Esophagus squamous epithelium (tissue), 5 donors: ENCODE measurements around the gene FETUB. TPM values are rescaled to one million over a fixed set of nuclear protein-coding genes. Genes with fewer than 3 reads are reported as not detected.

ENCODE experiments used
- DNase-seq: peaks from one replicate; lab custom pipeline; 2025; lab: John Stamatoyannopoulos, UW
- H3K27ac ChIP-seq, 4 donors: fragments of 200-600 bp; sonication (generic); one replicate each; pipeline ENCODE4 v1.5.1; 2016 to 2019; ENCODE audit warnings: mild to moderate bottlenecking in 1 of 4
- H3K27me3 ChIP-seq, 4 donors: fragments of 200-600 bp; sonication (generic); 1 replicate in 3 of 4; 2 replicates in 1 of 4; pipeline versions ENCODE4 v1.5.1 to v1.6.0; 2017 to 2021; ENCODE audit warnings: antibody characterized with exemption in 1 of 4
- H3K36me3 ChIP-seq, 3 donors: fragments of 200-600 bp; sonication (generic); one replicate each; pipeline ENCODE4 v1.5.1; 2016 to 2019
- H3K4me1 ChIP-seq, 3 donors: fragments of 200-600 bp; sonication (generic); one replicate each; pipeline ENCODE4 v1.5.1; 2017 to 2019
- H3K4me3 ChIP-seq, 4 donors: fragments of 200-600 bp; sonication (generic); 1 replicate in 3 of 4; 2 replicates in 1 of 4; pipeline ENCODE4 v1.5.1; 2016 to 2019; ENCODE audit warnings: mild to moderate bottlenecking in 2 of 4, moderate library complexity in 1 of 4
- H3K9me3 ChIP-seq, 3 donors: fragments of 200-600 bp; sonication (generic); one replicate each; pipeline ENCODE4 v1.5.1; 2016 to 2019
- POLR2A ChIP-seq, 4 donors: fragments of 450-650 bp; IDR thresholded peaks; one replicate each; pipeline ENCODE4 v1.6.1; 2017; ENCODE audit warnings: antibody characterized with exemption in 4 of 4, mild to moderate bottlenecking in 4 of 4, moderate library complexity in 3 of 4
- WGBS, 2 donors: methylation state at CpG; one replicate each; pipeline ENCODE4 v1.1.5; 2018; 5-methylcytosine and 5-hydroxymethylcytosine counted together
- intact Hi-C: fragments of 100-400 bp; cut with DNase I; formaldehyde crosslinking; loops from one replicate; pipeline ENCODE4 v1.15.0; 2022
- total RNA-seq, 4 donors: library from RNA; depleted of rRNA; stranded (reverse); fragments of >200 nt; gene quantifications; one replicate each; pipeline ENCODE4 v1.1.0, GENCODE V29; 2016
- TF ChIP-seq, protein P1 (sequence below), 6 experiments: fragments of 450-650 bp in 4 of 6; fragments of 200-600 bp in 2 of 6; sonication (generic) in 2 of 6; IDR thresholded peaks; one replicate each; pipeline ENCODE4 v1.5.1; 2016 to 2019; ENCODE audit warnings: antibody characterized with exemption in 6 of 6, mild to moderate bottlenecking in 4 of 6, moderate library complexity in 4 of 6
- donor health status: DM: yes; HTN: yes; CAD: no.

Gene FETUB
- total RNA-seq, 4 donors from 2014 or later, result 0.26 to 23.3 (median 5.0) TPM

DNA sequence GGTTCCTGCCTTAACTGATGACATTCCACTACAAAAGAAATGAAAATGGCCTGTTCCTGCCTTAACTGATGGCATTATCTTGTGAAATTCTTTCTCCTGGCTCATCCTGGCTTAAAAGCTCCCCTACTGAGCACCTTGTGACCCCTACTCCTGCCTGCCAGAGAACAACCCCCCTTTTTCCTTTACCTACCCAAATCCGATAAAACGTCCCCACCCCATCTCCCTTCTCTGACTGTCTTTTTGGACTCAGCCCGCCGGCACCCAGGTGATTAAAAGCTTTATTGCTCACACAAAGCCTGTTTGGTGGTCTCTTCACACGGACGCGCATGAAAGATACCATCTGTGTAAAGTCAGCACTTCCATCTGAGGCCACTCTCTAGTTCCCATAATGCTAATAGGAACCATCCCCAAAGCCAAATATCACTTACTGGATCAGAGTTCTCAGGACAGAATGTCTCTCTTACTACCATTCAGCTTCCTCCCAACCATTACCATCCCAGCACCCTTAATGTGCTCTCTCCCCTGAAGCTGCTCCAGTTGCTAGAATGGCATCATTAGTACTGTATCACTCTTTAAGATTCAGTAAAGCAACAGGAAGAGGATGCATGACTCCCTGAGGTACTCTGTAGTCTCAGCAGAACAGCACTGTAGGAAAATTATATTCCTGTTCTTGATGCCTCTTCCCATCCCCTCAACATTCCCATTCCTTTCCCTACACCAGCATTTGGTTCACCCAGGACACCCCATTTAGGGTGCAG is 23.3 kb downstream of the FETUB start:
- no peak overlapping the region for H3K4me3 ChIP-seq
- H3K27me3 ChIP-seq, result peaks cover 0 to 14% (median 0%) of the 10 kb centered on the region in 4 donors
- no peaks in the 10 kb centered on the region for H3K4me1 ChIP-seq
- H3K9me3 ChIP-seq, result no peaks in the 10 kb centered on the region
- DNase-seq, result no peak
- TF ChIP-seq, protein P1, sequence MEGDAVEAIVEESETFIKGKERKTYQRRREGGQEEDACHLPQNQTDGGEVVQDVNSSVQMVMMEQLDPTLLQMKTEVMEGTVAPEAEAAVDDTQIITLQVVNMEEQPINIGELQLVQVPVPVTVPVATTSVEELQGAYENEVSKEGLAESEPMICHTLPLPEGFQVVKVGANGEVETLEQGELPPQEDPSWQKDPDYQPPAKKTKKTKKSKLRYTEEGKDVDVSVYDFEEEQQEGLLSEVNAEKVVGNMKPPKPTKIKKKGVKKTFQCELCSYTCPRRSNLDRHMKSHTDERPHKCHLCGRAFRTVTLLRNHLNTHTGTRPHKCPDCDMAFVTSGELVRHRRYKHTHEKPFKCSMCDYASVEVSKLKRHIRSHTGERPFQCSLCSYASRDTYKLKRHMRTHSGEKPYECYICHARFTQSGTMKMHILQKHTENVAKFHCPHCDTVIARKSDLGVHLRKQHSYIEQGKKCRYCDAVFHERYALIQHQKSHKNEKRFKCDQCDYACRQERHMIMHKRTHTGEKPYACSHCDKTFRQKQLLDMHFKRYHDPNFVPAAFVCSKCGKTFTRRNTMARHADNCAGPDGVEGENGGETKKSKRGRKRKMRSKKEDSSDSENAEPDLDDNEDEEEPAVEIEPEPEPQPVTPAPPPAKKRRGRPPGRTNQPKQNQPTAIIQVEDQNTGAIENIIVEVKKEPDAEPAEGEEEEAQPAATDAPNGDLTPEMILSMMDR (IDR thresholded peaks at IDR 0.05), result no peak
- no peak for TF ChIP-seq POLR2A (IDR thresholded peaks at IDR 0.05)
- intact Hi-C loops, result no loop called here
- no peaks in the 10 kb centered on the region for H3K36me3 ChIP-seq
- WGBS, 2 donors, result 48 to 71% methylated on average over 7 of the region's 7 CpGs
- no peak overlapping the region for H3K27ac ChIP-seq

DNA sequence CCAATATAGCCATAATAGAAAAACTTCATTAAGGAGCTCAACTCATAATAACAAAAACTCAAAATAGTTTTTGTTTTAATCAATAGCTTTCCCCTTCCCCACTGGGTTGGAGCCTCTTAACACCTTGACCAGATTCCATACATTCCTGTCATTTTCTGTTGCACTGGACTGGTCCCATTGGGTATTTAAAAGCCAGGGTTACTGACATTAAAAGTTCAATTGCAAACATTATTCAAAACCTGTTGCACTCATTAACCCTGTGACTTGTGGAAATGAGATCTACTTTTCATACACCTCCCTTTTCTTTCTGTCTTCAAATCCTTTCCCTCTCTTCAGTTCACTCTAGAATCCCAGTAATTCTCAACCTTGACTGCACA is 23.9 kb downstream of the FETUB start:
- DNase-seq, result no peak
- Histone ChIP-seq H3K4me1 (no peaks in the 10 kb centered on the region), H3K36me3 (no peaks in the 10 kb centered on the region), H3K27ac (no peak overlapping the region), H3K9me3 (no peaks in the 10 kb centered on the region), H3K4me3 (no peak overlapping the region), H3K27me3 (peaks cover 0 to 14% (median 0%) of the 10 kb centered on the region in 4 donors)
- intact Hi-C loops, result no loop called here
- TF ChIP-seq, protein P1 (IDR thresholded peaks at IDR 0.05), result no peak
- no peak for TF ChIP-seq POLR2A (IDR thresholded peaks at IDR 0.05)

DNA sequence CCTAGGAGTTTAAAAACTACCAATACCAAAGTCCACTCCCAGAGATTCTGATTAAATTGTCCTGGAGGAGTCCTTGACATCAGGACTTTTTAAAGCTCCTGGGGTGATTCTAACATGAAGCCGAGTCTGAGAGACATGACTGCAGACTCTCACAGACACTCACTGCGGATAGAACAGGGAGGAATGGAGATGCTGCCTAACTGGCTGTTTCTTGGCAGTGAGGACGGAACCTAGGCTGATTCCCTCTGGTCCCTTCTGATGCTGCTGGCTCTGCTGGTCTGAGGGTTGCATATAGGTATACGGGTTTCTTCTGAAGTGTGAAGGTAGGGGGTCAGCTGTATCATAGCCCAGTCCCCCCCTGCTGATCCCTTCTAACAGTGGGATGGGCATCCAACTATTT is 24.3 kb downstream of the FETUB start:
- WGBS, 2 donors, result 78 to 83% methylated on average over 3 to 4 of the region's 4 CpGs
- H3K4me3 ChIP-seq, result no peak overlapping the region
- intact Hi-C loops, result no loop called here
- DNase-seq, result no peak
- peaks cover 0 to 14% (median 0%) of the 10 kb centered on the region in 4 donors for H3K27me3 ChIP-seq
- no peaks in the 10 kb centered on the region for H3K4me1 ChIP-seq
- no peaks in the 10 kb centered on the region for H3K36me3 ChIP-seq
- no peaks in the 10 kb centered on the region for H3K9me3 ChIP-seq
- TF ChIP-seq, protein P1 (IDR thresholded peaks at IDR 0.05), result no peak
- no peak for TF ChIP-seq POLR2A (IDR thresholded peaks at IDR 0.05)
- no peak overlapping the region for H3K27ac ChIP-seq

DNA sequence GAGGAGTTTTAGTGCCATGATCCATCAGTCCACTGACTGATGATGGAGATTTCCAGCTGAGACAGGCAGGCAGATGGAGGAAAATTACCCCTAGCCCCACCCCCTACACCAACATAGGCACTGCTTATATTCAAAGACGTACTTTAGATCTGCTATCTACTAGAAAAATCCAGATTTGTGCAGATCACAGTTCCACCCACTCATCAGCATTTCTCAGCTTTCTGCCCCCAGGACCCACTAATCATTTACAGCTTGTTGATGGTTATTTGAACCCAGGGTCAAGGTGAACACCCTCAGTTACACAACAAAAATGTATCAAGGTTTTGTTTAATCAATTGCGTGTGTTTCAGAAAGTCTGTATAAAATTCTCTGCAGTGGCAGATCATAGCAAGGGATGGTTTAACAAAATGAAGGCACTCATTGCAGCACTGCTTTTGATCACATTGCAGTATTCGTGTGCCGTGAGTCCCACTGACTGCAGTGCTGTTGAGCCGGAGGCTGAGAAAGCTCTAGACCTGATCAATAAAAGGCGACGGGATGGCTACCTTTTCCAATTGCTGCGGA is 25.5 kb downstream of the FETUB start, which contains the start of gene HRG:
Gene HRG (plus strand): TSS at position 390 of the 564 bp plus-strand sequence. CDS start 18 bp downstream, at position 408.
- Histone ChIP-seq H3K4me3 (no peak within 1 kb of the TSS), H3K27me3 (peaks cover 0 to 14% (median 0%) of the 10 kb centered on the region in 4 donors), H3K27ac (no peak within 1 kb of the TSS), H3K4me1 (peaks cover 0 to 6% (median 0%) of the 10 kb centered on the region in 3 donors), H3K9me3 (no peaks in the 10 kb centered on the region), H3K36me3 (no peaks in the 10 kb centered on the region)
- TF ChIP-seq, protein P1 (IDR thresholded peaks at IDR 0.05), result no peak
- no peak for TF ChIP-seq POLR2A (IDR thresholded peaks at IDR 0.05)
- no peak for DNase-seq
- WGBS, 2 donors, result 84 to 91% methylated on average over 8 of the region's 8 CpGs
- intact Hi-C loops, result no loop called here

DNA sequence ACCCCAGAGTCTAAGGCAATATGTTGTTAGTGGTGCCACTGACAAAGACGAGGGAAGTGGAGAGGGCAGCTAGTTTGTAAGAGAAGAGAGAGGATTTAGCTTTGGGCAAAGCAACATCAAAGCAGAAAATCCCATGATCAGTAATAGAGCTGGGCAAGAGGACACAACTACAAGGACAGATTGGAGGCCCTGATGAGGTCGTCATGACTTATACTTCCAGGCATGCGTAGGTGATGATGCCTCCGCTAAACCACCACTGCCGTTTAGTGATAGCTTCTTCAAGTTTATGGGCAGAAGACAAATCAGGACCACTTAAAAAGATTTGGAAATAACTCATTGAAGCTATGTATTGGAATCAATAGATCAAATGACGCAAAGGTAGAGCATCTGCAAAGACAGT is 28.2 kb downstream of the FETUB start:
- WGBS, 2 donors, result 76 to 78% methylated on average over 6 of the region's 6 CpGs
- intact Hi-C loops, result no loop called here
- TF ChIP-seq POLR2A (IDR thresholded peaks at IDR 0.05), result no peak
- TF ChIP-seq, protein P1 (IDR thresholded peaks at IDR 0.05), result no peak

More for the DNA sequence above, 28.2 kb downstream of the FETUB start:
- Histone ChIP-seq H3K27ac (no peak overlapping the region), H3K36me3 (no peaks in the 10 kb centered on the region), H3K27me3 (peaks cover 0 to 23% (median 0%) of the 10 kb centered on the region in 4 donors), H3K9me3 (no peaks in the 10 kb centered on the region), H3K4me1 (peaks cover 0 to 6% (median 0%) of the 10 kb centered on the region in 3 donors), H3K4me3 (no peak overlapping the region)
- no peak for DNase-seq
